ENCODE measurements around the gene ADAMTSL2.
A peak's percentile ranks its signal among the peaks of the same experiment; 100 is the strongest.

The ADAMTSL2 gene

DNA sequence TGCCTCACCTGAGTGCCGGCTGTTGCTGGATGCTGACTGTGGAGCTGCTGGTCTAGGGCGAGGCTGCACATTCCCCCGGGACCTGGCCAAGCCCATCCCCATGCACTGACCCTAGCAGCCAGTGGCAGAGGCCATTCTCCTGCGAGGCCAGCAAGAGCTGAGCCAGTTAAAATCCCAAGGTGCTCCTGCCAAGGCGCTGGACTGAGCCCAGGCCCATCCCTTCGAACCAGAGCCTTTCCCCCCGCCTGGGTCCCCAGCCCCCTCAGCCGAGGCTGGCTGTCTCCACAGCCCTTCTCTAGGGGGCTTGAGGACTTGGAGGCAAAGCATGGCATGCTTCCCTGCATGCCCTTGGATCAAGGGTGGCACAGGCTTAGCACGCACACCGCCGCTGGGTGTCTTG, 1.6 kb downstream of the ADAMTSL2 start:
- DNase-seq: no peak

DNA sequence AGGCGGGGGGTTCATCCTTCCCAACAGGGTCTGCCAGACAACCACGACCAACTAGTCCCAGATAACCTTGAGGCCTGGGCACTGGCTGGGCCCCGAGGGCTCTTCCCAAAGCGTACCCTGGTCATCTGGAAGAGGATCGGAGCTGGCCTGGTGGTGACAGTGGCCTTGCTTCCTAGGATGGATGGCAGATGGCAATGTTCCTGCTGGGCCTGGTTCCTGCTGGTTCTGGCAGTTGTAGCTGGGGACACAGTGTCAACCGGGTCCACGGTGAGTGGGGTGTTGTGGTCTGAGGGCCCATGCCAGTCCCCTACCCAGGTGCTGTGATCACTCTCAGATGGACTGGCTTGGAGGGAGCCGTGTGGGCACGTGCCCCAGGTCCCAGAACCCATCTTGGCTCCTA, 2.0 kb downstream of the ADAMTSL2 start:
- no peak for DNase-seq

DNA sequence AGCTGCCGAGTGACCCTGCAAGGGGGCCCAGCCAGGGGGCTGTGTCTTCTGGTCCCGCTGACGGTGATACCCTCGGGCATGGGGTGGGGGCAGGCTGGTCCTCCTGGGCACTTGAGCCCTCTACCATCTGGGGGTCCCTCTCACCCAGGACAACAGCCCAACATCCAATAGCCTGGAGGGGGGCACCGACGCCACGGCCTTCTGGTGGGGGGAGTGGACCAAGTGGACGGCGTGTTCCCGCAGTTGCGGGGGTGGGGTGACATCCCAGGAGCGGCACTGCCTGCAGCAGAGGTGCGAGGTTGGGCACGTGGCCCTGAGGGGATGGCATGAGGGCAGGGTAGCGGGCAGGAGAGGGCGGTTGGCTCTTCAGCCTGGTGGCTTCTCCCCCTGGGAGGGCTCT, 2.8 kb downstream of the ADAMTSL2 start:
- DNase-seq: no peak

DNA sequence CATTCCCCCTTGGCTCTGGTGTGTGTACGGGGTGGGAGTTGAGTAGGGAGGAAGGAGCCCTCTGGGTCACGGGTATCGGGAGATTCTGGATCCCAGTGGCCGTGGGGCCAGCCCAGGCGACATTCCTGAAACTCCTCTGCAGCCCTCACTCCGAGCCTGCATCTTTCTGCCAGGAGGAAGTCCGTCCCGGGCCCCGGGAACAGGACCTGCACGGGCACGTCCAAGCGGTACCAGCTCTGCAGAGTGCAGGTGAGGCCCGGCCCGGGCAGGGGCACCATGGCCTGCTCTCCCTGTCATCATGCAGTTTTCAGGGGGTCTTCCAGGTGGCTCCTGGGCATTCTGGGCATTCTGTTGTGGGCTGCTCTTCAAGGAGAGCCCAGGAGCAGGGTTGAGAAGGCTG, 3.7 kb downstream of the ADAMTSL2 start:
- no peak for DNase-seq

DNA sequence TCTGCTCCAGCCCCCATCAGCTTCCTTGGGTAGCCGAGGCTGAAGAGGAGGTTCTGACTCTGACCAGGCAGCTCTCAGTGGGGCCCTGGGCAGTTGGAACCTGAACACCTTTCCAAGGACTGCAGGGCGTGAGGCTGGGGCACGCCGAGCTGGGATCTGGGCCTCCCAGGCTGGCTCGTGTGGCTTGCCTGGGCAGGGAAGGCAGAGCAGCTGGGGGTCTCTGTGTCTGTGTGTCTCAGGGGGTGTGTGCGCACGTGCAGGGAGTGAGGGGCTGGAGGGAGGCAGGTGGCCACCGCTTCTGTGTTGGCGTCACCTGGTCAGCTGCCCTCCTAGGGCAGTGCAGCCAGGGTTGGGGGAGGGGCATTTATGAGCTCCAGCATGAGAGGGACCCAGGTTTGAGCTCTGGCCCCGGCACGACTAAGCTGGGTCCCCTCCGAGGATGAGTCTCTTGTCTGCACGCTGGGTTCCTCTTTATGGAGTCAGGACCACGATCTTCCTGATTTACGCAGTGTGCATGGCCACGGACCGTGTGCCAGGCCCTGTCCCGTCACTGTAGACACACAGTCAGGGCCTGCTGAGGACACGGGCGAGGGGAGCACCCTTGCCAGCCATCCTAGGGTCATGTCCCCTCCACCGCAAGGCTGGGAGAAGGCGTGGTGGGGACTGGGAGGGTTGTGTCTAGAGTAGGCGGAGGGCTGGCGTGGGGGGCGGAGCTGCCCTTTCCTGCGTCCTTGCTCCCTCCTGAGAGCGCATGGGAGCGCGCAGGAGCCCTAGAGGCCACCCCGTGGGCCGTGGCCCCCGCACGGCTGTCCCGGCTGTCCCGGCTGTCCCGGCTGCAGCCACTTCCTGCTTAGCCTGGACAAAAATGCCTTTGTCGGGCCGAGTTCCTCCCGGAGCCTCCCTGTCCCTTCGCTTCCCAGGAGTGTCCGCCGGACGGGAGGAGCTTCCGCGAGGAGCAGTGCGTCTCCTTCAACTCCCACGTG, 4.6 kb downstream of the ADAMTSL2 start:
- DNase-seq: no peak

DNA sequence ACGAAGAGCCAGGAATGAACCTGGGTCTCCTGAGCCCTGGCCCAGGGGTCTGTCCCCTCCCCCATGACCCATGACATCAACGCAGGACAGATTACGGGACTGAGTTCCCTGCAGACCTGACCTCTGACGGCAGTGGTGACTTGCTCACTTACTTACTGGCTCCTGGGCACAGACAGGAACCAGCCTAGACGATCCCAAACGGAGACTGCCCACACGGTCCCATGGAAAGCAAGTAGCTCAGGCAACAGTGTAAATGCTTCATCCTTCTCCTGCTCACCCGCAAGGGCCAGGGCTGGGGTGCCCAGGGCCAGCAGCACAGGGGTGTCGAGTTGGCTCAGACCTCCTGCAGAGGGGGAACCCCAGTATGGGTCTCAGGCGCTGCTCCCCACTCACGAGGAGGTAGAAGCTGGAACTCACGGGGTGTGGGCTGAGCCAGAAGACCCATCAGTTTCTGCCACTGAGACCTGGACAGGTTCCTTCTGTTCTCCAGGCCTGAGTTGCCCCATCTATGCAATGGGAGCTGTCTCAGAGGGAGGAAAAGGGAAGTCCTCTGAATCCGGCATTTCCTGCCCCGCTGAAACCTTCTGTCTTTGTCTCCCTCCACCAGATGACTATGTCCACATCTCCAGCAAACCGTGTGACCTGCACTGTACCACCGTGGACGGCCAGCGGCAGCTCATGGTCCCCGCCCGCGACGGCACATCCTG, 5.6 kb downstream of the ADAMTSL2 start:
- DNase-seq: no peak

DNA sequence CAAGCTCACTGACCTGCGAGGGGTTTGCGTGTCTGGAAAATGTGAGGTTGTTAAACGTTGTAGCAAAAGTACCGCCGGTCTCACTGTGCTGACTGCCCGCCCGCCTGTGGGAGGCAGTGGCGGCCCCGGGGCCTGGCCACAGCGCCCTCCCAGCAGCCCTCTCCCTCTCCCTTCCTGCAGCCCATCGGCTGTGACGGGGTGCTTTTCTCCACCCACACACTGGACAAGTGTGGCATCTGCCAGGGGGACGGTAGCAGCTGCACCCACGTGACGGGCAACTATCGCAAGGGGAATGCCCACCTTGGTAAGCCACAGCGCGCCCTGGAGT, 6.2 kb downstream of the ADAMTSL2 start:
- no peak for DNase-seq

DNA sequence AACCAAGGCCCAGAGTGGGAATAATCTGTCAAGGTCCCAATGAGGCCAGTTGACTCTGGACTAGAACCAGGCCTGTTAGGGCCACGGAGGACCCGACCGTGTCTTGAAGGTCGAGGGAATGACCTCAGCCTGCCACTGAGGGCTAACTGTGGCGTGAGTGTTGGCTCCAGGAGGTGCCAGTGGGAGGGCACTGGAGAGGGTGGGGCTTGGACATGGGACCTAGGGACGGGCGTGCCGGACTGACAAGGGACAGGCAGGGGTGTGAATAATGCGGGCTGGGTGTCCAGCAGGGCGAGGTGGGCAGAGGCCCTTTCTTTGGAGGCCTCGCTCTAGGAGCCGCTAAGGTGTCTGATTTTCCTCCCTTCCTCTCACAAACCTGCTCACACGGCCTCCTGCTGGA, 7.5 kb downstream of the ADAMTSL2 start:
- DNase-seq: no peak

DNA sequence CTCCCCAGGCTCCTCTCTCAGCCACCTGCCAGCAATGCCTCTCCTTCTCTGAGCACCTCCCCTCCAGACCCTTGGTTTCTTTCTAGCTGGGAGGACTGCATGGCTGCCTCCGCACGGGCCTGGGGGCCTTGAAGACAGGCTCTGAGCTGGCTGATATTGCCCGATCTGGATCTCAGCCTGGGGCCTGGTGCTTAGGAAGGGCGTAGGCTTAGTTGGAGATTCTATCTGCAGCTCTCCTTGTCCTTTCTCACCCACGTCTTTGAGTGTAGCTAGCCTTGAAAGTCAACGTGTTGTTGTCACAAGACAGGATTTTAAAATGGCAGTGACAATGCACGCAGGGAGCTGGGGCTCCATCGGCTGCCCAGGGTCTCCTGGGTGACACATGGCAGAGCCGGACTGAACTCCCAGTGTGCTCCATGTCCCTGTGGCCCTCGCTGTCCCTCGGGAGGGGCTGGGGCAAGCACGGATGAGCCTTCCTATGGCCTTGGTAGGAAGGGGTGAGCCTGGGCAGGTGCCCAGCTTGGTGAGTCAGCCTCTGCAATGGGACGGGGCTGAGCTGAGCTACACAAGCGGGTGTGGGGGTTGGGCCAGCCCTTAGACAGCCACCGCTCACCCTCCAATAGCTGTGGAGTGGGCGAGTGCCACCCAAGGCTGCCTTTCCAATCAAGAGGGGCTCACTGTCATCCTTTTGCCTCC, 9.4 kb downstream of the ADAMTSL2 start:
- DNase-seq: no peak

DNA sequence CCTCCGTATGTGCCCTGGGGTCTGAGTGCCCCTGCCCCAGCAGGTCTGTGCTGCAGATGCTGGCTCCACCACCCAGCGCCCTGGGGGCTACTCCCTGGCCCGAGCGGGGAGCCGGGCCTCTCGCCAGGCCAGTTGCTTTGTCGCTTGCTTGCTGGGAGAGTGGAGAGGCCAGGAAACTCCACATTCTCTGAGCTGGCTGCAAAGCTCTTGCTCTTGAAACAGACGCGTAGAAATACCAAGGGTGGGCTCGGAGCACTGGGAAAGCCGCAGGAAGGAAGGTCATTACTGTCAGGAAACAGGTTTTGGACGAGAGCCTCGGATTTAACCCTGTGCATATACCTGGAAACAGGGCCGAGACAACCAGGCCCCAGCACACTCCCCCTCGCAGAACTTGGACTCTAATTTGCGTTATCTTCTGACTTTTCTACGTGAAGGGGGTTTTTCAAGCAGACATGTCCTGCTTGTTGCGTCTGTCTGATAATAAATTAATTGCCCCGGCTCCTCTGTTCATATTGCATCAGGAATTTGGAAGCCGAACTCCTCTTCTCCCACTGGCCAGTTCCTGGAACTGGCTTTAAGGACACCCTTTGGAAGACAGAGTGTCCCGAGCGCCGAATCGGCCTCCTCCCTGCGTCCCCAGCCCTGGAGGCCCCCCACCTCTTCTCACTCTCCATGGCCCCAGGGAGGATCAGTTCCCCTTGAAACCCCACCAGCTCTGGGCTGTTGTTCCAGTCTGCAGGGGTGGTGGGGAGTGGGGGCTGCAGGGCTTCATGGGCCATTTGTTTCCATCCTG, 11.2 kb downstream of the ADAMTSL2 start:
- DNase-seq: no peak

DNA sequence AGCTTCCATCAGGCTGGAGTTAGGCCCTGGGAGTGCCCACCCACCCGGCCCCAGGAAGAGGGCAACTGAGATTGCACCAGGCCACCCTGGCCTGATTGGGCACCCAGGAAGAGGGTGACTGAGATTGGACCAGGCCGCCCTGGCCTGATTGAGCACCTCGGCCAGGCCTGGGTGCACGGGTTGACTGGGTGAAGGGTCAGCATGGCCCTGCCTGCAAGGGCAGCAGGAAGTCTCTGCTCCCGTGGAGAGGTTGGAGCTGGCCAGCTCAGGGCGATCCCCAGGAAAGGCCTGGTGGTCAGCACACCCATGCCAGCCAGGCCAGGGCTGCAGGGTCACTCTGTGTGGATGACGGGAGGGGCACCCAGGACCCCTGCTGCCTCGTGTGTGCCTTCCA, 11.8 kb downstream of the ADAMTSL2 start:
- no peak for DNase-seq

DNA sequence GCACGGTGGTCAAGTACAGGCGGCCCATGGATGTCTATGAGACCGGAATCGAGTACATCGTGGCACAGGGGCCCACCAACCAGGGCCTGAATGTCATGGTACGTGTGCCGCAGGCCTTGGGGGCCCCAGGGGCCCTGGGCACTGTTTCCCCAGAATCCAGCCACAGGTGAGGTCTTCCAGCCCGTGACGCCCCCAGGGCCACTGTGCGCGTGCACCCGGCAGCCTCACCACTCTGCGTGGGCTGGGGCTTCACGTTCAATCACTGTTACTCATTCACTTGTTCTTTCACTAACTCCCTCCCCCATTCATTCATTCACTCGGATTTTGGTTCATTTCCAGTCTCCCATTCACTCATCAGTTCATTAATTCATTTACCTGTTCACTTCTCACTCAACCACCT, 12.6 kb downstream of the ADAMTSL2 start:
- DNase-seq: no peak

DNA sequence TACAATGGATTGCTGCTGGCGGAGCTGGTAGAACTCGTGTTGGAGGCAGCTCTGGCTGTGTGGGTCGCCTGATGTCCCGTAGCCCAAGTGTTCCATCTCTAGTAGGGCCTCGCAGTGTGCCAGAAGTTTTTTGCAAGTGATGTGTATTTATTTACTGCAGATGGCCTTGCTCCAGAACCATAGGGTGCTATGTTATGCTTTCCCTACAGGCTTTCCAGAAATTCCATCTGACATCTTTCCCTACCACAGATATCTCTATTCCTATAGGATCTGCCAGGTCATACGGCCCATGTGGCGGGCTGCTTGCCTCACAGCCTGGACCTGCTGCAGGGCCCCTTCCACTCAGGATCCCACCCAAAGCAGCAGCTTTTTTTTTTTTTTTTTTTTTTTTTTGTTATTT, 16.9 kb downstream of the ADAMTSL2 start:
- no peak for DNase-seq

DNA sequence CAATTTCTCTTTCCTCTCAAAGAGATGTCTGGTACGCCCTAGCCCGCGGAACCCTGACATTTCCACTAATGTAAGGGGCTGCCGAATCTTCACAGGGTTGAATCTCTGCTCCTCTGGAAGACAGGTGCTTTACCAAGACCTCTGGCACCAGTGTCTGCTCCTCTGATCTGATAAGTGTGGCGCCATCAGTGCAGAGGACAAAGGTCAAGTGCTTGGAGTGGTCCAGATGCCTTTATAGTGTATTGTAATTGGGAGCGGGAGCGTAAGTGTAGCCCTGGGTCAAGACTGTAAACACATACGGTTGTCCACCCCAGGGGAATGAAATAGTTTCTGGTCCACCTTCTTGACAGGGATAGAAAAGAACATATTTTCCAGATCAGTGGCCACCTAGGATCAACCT, 17.7 kb downstream of the ADAMTSL2 start:
- no peak for DNase-seq

DNA sequence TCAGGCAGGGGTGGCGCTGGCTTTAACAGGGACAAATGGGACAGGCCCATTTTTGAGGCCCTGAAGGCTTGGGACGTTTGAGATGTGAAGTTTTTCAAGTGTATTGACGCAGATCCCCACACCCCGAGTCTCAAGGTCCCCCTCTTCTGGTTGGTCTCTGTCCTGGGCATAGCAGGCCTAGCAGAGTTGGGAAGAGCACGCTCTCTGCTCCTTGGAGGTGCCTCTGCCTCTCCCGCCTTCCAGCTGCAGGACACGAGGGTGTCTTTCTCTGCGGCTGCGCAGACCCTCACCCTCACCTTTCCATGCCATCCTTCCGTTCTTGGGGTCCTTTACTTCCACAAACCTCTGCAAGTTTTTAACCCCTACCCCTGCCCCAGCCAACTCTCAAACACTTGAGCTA, 18.6 kb downstream of the ADAMTSL2 start:
- no peak for DNase-seq

DNA sequence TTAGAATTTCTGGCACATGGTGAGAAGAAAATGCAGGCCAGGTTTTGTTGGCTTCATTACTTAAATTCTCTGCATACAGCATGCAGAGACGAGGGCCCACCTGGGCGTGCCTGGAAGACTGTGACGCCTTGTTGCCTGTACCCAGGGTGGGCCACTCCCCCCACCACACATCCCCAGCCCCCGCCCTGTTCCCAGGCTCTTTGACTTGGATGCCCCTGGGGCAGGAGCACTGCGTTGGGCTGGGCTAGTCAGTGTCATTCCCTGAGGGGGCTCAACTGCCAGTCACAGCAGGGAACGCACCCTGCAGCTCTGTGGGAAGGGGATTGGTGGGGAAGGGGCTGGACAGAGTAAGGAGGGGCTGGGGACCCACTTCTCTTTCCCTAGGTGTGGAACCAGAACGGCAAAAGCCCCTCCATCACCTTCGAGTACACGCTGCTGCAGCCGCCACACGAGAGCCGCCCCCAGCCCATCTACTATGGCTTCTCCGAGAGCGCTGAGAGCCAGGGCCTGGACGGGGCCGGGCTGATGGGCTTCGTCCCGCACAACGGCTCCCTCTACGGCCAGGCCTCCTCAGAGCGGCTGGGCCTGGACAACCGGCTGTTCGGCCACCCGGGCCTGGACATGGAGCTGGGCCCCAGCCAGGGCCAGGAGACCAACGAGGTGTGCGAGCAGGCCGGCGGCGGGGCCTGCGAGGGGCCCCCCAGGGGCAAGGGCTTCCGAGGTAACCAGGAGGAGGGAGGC, 19.6 kb downstream of the ADAMTSL2 start:
- no peak for DNase-seq

DNA sequence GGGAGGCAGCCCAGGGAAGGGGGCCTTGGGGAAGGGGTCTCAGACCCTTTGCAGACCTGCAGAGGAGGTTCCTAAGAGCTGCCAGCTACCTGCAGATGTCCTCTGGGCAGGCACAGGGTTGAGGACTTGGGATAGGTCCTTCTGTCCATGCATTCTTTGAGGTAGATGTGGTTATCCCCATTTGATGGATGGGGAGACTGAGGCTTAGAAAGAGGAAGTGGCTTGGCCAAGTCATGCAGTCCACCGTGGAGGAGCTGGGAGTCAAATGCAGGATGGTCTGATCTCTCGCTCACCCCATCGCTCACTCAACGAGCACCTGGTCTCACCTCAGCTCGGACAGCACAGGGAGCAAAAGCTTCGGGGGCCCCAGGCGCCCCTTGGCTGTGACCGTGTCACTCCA, 20.2 kb downstream of the ADAMTSL2 start:
- no peak for DNase-seq

DNA sequence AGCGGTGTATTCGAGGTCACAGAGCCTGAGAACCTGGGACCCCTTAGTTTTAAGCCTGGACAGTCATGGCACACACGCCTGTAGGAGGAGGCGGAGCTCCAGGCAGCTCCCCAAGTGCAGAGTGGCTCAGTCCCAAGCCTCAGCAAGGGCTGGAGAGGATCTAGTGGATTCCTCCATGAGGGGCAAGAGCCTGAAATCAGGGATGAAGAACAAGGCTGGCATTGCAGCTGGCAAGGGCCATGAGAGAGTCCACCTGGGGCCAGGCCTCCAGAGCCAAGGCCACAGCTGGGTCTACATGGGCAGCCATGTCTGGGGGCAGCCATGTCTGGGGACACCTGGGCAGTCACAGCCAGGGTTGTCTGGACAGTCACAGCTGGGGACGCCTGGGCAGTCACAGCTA, 21.9 kb downstream of the ADAMTSL2 start:
- no peak for DNase-seq

DNA sequence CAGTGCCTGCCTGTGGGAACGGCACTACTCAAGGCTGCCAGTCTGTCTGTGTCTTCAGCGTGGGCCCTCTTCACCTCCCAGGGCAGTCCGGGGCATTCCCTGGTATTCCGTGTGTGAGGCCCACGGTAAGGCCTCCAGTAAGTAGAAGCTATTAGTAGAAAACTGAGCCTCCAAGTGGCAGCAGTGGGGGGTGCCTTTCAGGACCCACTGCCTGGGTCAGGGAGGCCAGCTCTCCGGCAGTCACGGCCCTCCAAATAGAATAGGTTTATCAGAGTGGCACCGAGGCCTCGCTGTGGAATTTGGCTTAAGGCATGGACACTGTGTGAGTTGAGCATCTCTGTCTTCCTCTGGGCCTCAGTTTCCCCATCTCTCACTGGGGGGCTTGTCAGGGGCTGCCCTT, 23.1 kb downstream of the ADAMTSL2 start:
- DNase-seq: no peak

DNA sequence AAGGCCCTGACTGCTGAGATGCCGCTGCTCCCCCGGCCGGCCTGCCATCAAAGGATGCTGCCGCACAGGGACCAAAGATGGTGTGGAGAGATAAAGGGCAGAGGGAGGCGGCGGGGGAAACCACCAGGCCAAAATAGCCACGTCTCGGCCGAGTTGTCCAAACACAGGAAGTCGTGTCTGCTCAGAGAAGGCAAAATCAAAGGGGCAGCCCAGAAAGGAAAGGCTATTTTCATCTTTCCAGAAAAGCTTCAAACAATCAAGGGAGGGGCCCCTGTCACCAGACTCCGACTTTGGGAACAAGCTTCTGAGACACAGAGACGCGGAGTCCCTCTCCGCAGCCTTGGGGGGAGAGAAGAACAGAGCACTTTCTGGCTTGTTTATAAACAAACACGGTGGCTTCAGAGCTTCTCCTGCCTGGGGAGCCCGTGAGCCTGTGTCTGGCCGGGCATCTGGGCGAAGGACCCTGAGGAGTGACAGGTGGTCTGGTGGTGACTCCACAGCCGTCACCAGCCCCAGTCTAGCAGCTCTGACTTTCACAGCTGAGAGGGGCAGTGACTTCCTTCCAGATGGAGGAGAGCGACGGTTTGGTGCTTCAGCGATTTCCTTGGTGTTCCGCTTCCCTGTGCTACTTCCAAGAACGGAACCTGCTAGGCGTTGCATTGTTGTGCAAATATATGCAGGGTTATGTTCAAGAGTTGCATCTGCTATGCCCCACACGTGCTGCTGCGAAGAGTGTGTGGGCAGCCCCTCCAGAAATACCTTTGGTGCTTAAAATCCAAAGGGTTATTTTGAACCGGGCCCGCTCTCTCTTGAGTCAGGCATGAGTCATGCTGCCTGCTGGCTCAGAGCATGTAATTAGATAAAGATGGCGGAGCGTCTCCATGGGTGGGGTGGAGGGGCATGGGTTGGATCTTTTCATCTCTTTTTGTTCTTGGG, 24.0 kb downstream of the ADAMTSL2 start:
- DNase-seq: peak; percentile 90

DNA sequence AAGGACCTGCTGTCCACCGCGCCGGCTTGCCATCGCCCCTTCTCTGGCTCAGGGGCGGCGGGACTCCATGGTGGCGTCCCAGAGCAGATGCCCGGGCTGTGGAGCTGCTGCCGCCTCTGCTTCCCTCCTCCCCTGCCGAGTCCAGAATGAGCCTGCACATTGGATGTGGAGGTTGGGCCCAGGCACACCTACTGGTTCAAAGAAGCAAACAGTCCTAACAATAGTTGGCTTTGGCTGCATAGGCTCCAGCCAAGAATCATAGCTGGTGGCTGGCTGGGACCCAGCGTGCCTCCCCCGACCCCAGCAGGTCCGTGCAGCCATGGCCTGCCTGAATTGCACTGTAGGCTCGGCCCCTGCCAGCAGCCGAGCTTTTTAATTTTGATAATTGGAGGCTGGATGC, 25.8 kb downstream of the ADAMTSL2 start:
- DNase-seq: no peak

Data from EL (cell line).